T47D (cell line): ENCODE results near the gene TLR5.

Source experiments
- DNase-seq, 2 experiments: peaks; one replicate each; pipeline versions ENCODE4 v3.0.0 to v3.0.0-alpha.2; 2011 to 2012; ENCODE audit warnings: low read depth in 1 of 2, low spot score in 1 of 2
- JUND ChIP-seq: IDR thresholded peaks from 2 replicates; pipeline ENCODE4 v1.6.1; 2012; ENCODE audit warnings: low read depth
- in situ Hi-C: cut with HindIII; loops from 2 replicates; pipeline ENCODE4 v1.10.0; 2016; ENCODE audit warnings: low sequenced_read_pairs, low pct_unique_long_range_greater_than_20kb

TLR5 gene

GRCh38 chr1:223118418-223118817 lies 24.6 kb downstream of the TLR5 start:
- no peak for TF ChIP-seq JUND
- in situ Hi-C loops, result no loop called here
- DNase-seq, result no peak

GRCh38 chr1:223116950-223117349 lies 26.1 kb downstream of the TLR5 start:
- in situ Hi-C loops, result no loop called here
- DNase-seq, result no peak
- TF ChIP-seq JUND, result no peak

GRCh38 chr1:223114871-223115270 lies 28.2 kb downstream of the TLR5 start:
- no peak for TF ChIP-seq JUND
- in situ Hi-C loops, result no loop called here
- no peak for DNase-seq

GRCh38 chr1:223110952-223111351 lies 32.1 kb downstream of the TLR5 start:
- DNase-seq, result no peak
- in situ Hi-C loops, result no loop called here

GRCh38 chr1:223109581-223110026 lies 33.4 kb downstream of the TLR5 start:
- in situ Hi-C loops, result no loop called here
- DNase-seq, result no peak
- TF ChIP-seq JUND, result no peak

More at GRCh38 chr1:223110952-223111351, 32.1 kb downstream of the TLR5 start:
- no peak for TF ChIP-seq JUND

GRCh38 chr1:223106856-223107255 lies 36.2 kb downstream of the TLR5 start:
- in situ Hi-C loops, result no loop called here
- no peak for TF ChIP-seq JUND
- peak in 1 of 2 experiments; percentile 16 for DNase-seq

GRCh38 chr1:223105568-223105967 lies 37.5 kb downstream of the TLR5 start:
- in situ Hi-C loops, result no loop called here
- no peak for TF ChIP-seq JUND
- DNase-seq, result no peak

GRCh38 chr1:223102797-223103533 lies 40.1 kb downstream of the TLR5 start:
- in situ Hi-C loops, result no loop called here
- peak; percentile 49 to 74 for DNase-seq
- peak; percentile 30; the same call in 1 of the 2 replicates for TF ChIP-seq JUND

GRCh38 chr1:223097713-223098112 lies 45.3 kb downstream of the TLR5 start:
- in situ Hi-C loops, result loop anchor here (25.0 kb wide), 1 partner anchor 360 kb away; the partner anchor contains the start of gene FAM177B
- no peak for DNase-seq
- TF ChIP-seq JUND, result no peak

GRCh38 chr1:223095870-223096269 lies 47.2 kb downstream of the TLR5 start:
- no peak for DNase-seq
- no peak for TF ChIP-seq JUND
- in situ Hi-C loops, result loop anchor here (25.0 kb wide), 1 partner anchor 359 kb away; the partner anchor contains the start of gene FAM177B

GRCh38 chr1:223091896-223092295 lies 51.2 kb downstream of the TLR5 start:
- TF ChIP-seq JUND, result no peak
- no peak for DNase-seq
- in situ Hi-C loops, result loop anchor here (25.0 kb wide), 1 partner anchor 355 kb away; the partner anchor contains the start of gene FAM177B

GRCh38 chr1:223089250-223089649 lies 53.8 kb downstream of the TLR5 start:
- no peak for DNase-seq
- TF ChIP-seq JUND, result no peak
- in situ Hi-C loops, result loop anchor here (25.0 kb wide), 1 partner anchor 352 kb away; the partner anchor contains the start of gene FAM177B

GRCh38 chr1:223088713-223089240 lies 54.3 kb downstream of the TLR5 start:
- in situ Hi-C loops, result loop anchor here (25.0 kb wide), 1 partner anchor 351 kb away; the partner anchor contains the start of gene FAM177B
- TF ChIP-seq JUND, result no peak
- DNase-seq, result no peak
